IMR-90 (cell line): ENCODE data around the gene NEDD4L. TPM values are rescaled to one million over a fixed set of nuclear protein-coding genes. Genes with fewer than 3 reads are reported as not detected.

Experiments
- ATAC-seq: fragments of 200-7000 bp; cut with Tn5 transposase; 2 replicates; pipeline ENCODE4 v1.9.1; 2020; ENCODE audit warnings: low read depth, mild to moderate bottlenecking, moderate library complexity
- BruUV-seq: library from RNA; stranded (reverse); fragments of 400-500 nt; replicated peaks from 2 replicates; lab custom pipeline; 2021; lab: Mats Ljungman, UMichigan
- CTCF ChIA-PET: fragments of 300-600 bp; formaldehyde crosslinking; extraction: SDS; loops from one replicate; lab custom pipeline; 2021; ENCODE audit warnings: antibody characterized with exemption; lab: Yijun Ruan, JAX
- POLR2A ChIA-PET: fragments of 300-600 bp; sonication (Branson Sonifier 250); formaldehyde crosslinking; loops from one replicate; lab custom pipeline; 2022; ENCODE audit warnings: antibody characterized with exemption; ENCODE audit not compliant: unreplicated experiment; lab: Charles Lee
- DNase-seq: peaks from one replicate; pipeline ENCODE4 v3.0.0; 2013
- H2AFZ ChIP-seq: replicated peaks from 2 replicates; pipeline ENCODE3; 2013; ENCODE audit warnings: low read length, mild to moderate bottlenecking; ENCODE audit not compliant: poor library complexity
- H2AK5ac ChIP-seq: 2 replicates; pipeline ENCODE4 v1.6.1; 2013; ENCODE audit warnings: low read depth, low read length, inconsistent platforms
- H2AK9ac ChIP-seq: replicated peaks from 2 replicates; pipeline ENCODE3; 2013; ENCODE audit warnings: mild to moderate bottlenecking, low read depth, low read length, moderate library complexity; ENCODE audit not compliant: poor library complexity
- H2BK120ac ChIP-seq: 2 replicates; pipeline ENCODE4 v1.6.1; 2013; ENCODE audit warnings: low read depth, low read length, inconsistent platforms
- H2BK15ac ChIP-seq: 3 replicates; pipeline ENCODE4 v1.6.1; 2013; ENCODE audit warnings: low read depth, low read length, inconsistent platforms
- H2BK20ac ChIP-seq: 2 replicates; pipeline ENCODE4 v1.6.1; 2013; ENCODE audit warnings: low read depth, mild to moderate bottlenecking, inconsistent platforms, low read length, moderate library complexity
- H2BK5ac ChIP-seq: 2 replicates; pipeline ENCODE4 v1.6.1; 2013; ENCODE audit warnings: mild to moderate bottlenecking, low read depth, low read length, inconsistent platforms; ENCODE audit not compliant: poor library complexity, severe bottlenecking
- H3K14ac ChIP-seq: replicated peaks from 2 replicates; pipeline ENCODE4 v1.6.1; 2013; ENCODE audit warnings: low read depth, low read length, inconsistent platforms
- H3K18ac ChIP-seq: 2 replicates; pipeline ENCODE4 v1.6.1; 2013; ENCODE audit warnings: low read depth, low read length, control low read depth
- H3K23ac ChIP-seq: 2 replicates; pipeline ENCODE4 v1.6.1; 2013; ENCODE audit warnings: low read depth, low read length, inconsistent platforms
- H3K27ac ChIP-seq: 2 replicates; pipeline ENCODE4 v1.5.1; 2013; ENCODE audit warnings: mild to moderate bottlenecking, control low read depth, low read length; ENCODE audit not compliant: insufficient read depth
- H3K27me3 ChIP-seq: 2 replicates; pipeline ENCODE4 v1.6.1; 2013; ENCODE audit warnings: low read length; ENCODE audit not compliant: control insufficient read depth, insufficient read depth
- H3K36me3 ChIP-seq: 2 replicates; pipeline ENCODE4 v1.6.1; 2013; ENCODE audit warnings: low read length, mixed read lengths; ENCODE audit not compliant: control insufficient read depth, insufficient read depth
- H3K4ac ChIP-seq: 2 replicates; pipeline ENCODE4 v1.6.1; 2013; ENCODE audit warnings: low read depth, low read length, inconsistent platforms
- H3K4me1 ChIP-seq: 2 replicates; pipeline ENCODE4 v1.6.1; 2013; ENCODE audit warnings: low read length, mixed read lengths; ENCODE audit not compliant: control insufficient read depth, insufficient read depth
- H3K4me2 ChIP-seq: 2 replicates; pipeline ENCODE4 v1.6.1; 2013; ENCODE audit warnings: low read depth, mild to moderate bottlenecking, control low read depth, low read length, moderate library complexity
- H3K4me3 ChIP-seq: 2 replicates; pipeline ENCODE4 v1.5.1; 2013; ENCODE audit warnings: low read depth, mild to moderate bottlenecking, control low read depth, low read length, moderate library complexity; ENCODE audit not compliant: insufficient read depth
- H3K56ac ChIP-seq: 2 replicates; pipeline ENCODE4 v1.6.1; 2013; ENCODE audit warnings: low read length, inconsistent platforms; ENCODE audit not compliant: insufficient read depth; ENCODE audit errors: extremely low read depth
- H3K79me1 ChIP-seq, 2 experiments: 2 replicates each; pipeline ENCODE4 v1.6.1; 2013; ENCODE audit warnings: low read length in 2 of 2, inconsistent platforms in 1 of 2, low read depth in 1 of 2
- H3K9ac ChIP-seq: 2 replicates; pipeline ENCODE4 v1.6.1; 2013; ENCODE audit warnings: low read depth, low read length, control low read depth
- H3K9me1 ChIP-seq: 2 replicates; pipeline ENCODE4 v1.6.1; 2013; ENCODE audit warnings: low read length, inconsistent platforms; ENCODE audit not compliant: insufficient read depth
- H3K9me3 ChIP-seq: 2 replicates; pipeline ENCODE4 v1.6.1; 2013; ENCODE audit warnings: low read length; ENCODE audit not compliant: control insufficient read depth, insufficient read depth
- H4K20me1 ChIP-seq: 2 replicates; pipeline ENCODE4 v1.6.1; 2013; ENCODE audit warnings: low read length, inconsistent platforms; ENCODE audit not compliant: insufficient read depth
- H4K5ac ChIP-seq: 2 replicates; pipeline ENCODE4 v1.6.1; 2013; ENCODE audit warnings: mild to moderate bottlenecking, low read depth, low read length, control low read depth
- H4K8ac ChIP-seq, 2 experiments: 2 replicates each; pipeline ENCODE4 v1.6.1; 2013; ENCODE audit warnings: low read depth in 2 of 2, low read length in 2 of 2, control low read depth in 1 of 2, inconsistent platforms in 1 of 2
- H4K91ac ChIP-seq: 2 replicates; pipeline ENCODE4 v1.6.1; 2013; ENCODE audit warnings: low read depth, low read length, inconsistent platforms; ENCODE audit not compliant: insufficient read depth
- BHLHE40 ChIP-seq: fragments of 150-350 bp; IDR thresholded peaks from 2 replicates; pipeline ENCODE4 v1.6.1; 2016; ENCODE audit warnings: mild to moderate bottlenecking, low read depth, low read length
- CEBPB ChIP-seq: IDR thresholded peaks from 2 replicates; pipeline ENCODE4 v1.6.1; 2012; ENCODE audit warnings: low read depth, low read length, improper control_type of control experiment
- CHD1 ChIP-seq: IDR thresholded peaks from 2 replicates; pipeline ENCODE4 v1.6.1; 2012; ENCODE audit warnings: low read depth, low read length, improper control_type of control experiment
- FOS ChIP-seq: fragments of 150-350 bp; IDR thresholded peaks from 2 replicates; pipeline ENCODE4 v1.6.1; 2016; ENCODE audit warnings: low read depth, low read length
- MAZ ChIP-seq: IDR thresholded peaks from 2 replicates; pipeline ENCODE4 v1.6.1; 2012; ENCODE audit warnings: low read depth, mild to moderate bottlenecking, low read length, improper control_type of control experiment, moderate library complexity, borderline replicate concordance
- NFE2L2 ChIP-seq: fragments of 150-350 bp; IDR thresholded peaks from 2 replicates; pipeline ENCODE4 v1.6.1; 2016; ENCODE audit warnings: low read depth, mild to moderate bottlenecking, low read length
- RAD21 ChIP-seq: IDR thresholded peaks from 2 replicates; pipeline ENCODE4 v1.6.1; 2012; ENCODE audit warnings: low read length, improper control_type of control experiment
- RCOR1 ChIP-seq: IDR thresholded peaks from 2 replicates; pipeline ENCODE4 v1.6.1; 2012; ENCODE audit warnings: mild to moderate bottlenecking, low read length, improper control_type of control experiment; ENCODE audit not compliant: insufficient replicate concordance
- RFX5 ChIP-seq: IDR thresholded peaks from 2 replicates; pipeline ENCODE4 v1.8.0; 2012; ENCODE audit warnings: low read depth, mild to moderate bottlenecking, low read length, moderate library complexity
- WGBS, 2 experiments: methylation state at CpG; one replicate each; pipeline versions ENCODE4 v1.1.5 to v1.1.7; 2013; ENCODE audit warnings: missing lambda C conversion rate in 2 of 2; ENCODE audit not compliant: insufficient read length in 1 of 2; ENCODE audit errors: extremely low coverage in 2 of 2; 5-methylcytosine and 5-hydroxymethylcytosine counted together
- dilution Hi-C: fragments of 300-500 bp; cut with HindIII; formaldehyde crosslinking; loops from one replicate; pipeline ENCODE4 v1.14.3; 2018; ENCODE audit warnings: low sequenced_read_pairs; ENCODE audit not compliant: unreplicated experiment
- in situ Hi-C: fragments of 300-500 bp; cut with MboI; formaldehyde crosslinking; loops from 3 replicates; pipeline ENCODE4 v1.14.3; 2019; ENCODE audit warnings: low sequenced_read_pairs, inconsistent platforms, mixed read lengths
- intact Hi-C: fragments of 100-400 bp; cut with micrococcal nuclease; formaldehyde crosslinking; loops from 2 replicates; pipeline ENCODE4 v1.10.0; 2022
- polyA plus RNA-seq, 3 experiments: library from polyadenylated mRNA; depleted of rRNA; stranded (reverse); fragments of >200 nt; gene quantifications; 2 replicates each; pipeline ENCODE4 v1.2.3, GENCODE V29; 2012; ENCODE audit warnings: low replicate concordance in 1 of 3
- total RNA-seq: library from RNA; depleted of rRNA; stranded (reverse); fragments of >200 nt; gene quantifications from 2 replicates; pipeline ENCODE4 v1.2.3, GENCODE V29; 2012

Gene NEDD4L
- total and polyA plus RNA-seq, 2 of the 4 experiments (the other 2 are of a cell fraction): 10.0 to 10.9 TPM

- BruUV-seq: no TSS peak
- CTCF ChIA-PET: no interaction called here
- no peak overlapping the region for H4K5ac ChIP-seq
- no peak overlapping the region for H3K4me2 ChIP-seq
- no peak overlapping the region for H4K8ac ChIP-seq
- POLR2A ChIA-PET: no interaction called here
- H2AK9ac ChIP-seq: no peak overlapping the region
- H3K23ac ChIP-seq: no peak overlapping the region
- H3K4me1 ChIP-seq: peaks cover 12% of the 10 kb centered on the region
- TF ChIP-seq BHLHE40 (no peak), NFE2L2 (no peak), RCOR1 (no peak), RAD21 (no peak), CHD1 (no peak), CEBPB (no peak), MAZ (no peak), RFX5 (no peak), FOS (no peak)
- H3K18ac ChIP-seq: no peak overlapping the region
- H2AK5ac ChIP-seq: no peak overlapping the region
- dilution Hi-C loops: no loop called here
- ATAC-seq (no peak), DNase-seq (no peak)
- no peak overlapping the region for H3K27ac ChIP-seq
- H3K9me3 ChIP-seq: no peaks in the 10 kb centered on the region
- H4K91ac ChIP-seq: no peak overlapping the region
- in situ Hi-C loops: loop anchor here (25.0 kb wide), 1 partner anchor 466 kb away; no protein-coding TSS in a partner anchor
- H3K9ac ChIP-seq: no peak overlapping the region
- H3K79me1 ChIP-seq: no peaks in the 10 kb centered on the region
- H3K27me3 ChIP-seq: no peaks in the 10 kb centered on the region
- H3K4me3 ChIP-seq: no peak overlapping the region
- no peak overlapping the region for H3K14ac ChIP-seq
- no peak overlapping the region for H2BK5ac ChIP-seq
- WGBS, 2 experiments: 60% methylated on average over 1 of the region's 3 CpGs; no CpG with 5 or more reads in 1 of the 2 experiments
- no peak overlapping the region for H2BK20ac ChIP-seq
- H2BK120ac ChIP-seq: no peak overlapping the region
- peaks cover 7% of the 10 kb centered on the region; the same call in 1 of the 2 replicates for H3K9me1 ChIP-seq
- H3K4ac ChIP-seq: no peak overlapping the region
- H4K20me1 ChIP-seq: 0 out of 2 replicates have a peak, but pooled peaks cover 4% of the 10 kb centered on the region
- no peak overlapping the region for H3K56ac ChIP-seq
- no peaks in the 10 kb centered on the region for H3K36me3 ChIP-seq
- no peak overlapping the region for H2BK15ac ChIP-seq
- intact Hi-C loops: no loop called here
- H2AFZ ChIP-seq: no peak overlapping the region
Measured at GRCh38 chr18:58102875-58103274, 58.8 kb downstream of the NEDD4L start.
